ENCODE results near the gene RABL2A. TPM values are rescaled to one million over a fixed set of nuclear protein-coding genes. Genes with fewer than 3 reads are reported as not detected.
"Not testable (repeated sequence)": the region's sequence is repeated elsewhere in the genome, so short reads cannot be mapped to it uniquely, and the experiment has no call there.

RABL2A gene
- polyA plus RNA-seq, 4 donors: 37.6 to 46.1 (median 38.9) TPM

DNA sequence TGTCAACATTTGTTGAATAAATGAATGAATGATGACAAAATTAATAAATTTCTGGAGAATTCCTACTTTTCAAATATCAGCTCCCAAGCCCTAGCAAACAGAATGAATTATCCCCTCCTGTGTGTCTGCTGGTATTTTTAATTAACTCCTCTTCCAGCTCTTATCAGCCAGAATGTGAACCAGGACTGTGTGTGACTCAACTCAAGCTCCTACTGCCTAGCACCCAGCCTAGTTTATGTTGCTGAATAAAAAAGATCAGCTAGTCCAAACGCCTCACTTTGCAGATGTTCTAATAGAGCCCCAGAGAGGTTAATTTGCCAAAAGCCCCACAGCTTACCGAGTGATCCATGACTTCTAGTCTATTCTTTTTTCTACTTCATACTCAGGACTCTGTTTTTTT, 50.3 kb downstream of the RABL2A start:
- DNase-seq (ENCODE audit: low read depth in 4 of 4, low spot score in 3 of 4): no peak

DNA sequence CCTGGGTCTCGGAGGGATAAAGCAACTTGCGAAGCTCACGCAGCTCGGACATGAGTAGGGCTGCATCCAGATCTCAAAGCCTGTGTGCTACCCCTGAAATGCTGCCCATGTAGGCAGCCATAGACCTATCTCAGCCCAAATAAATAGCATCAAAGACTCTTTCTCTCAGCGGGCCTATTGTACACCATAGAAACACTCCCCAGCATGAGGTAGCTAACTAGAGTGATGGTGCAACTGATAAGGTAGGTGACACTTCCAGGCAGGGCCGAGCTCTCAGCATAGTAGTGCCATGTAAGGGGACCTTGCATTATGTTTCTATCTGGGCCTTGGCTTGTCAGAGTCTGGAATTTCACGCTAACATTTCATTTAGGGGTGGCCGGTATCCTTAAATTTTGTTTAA, 52.4 kb downstream of the RABL2A start:
- no peak for DNase-seq (ENCODE audit: low read depth in 4 of 4, low spot score in 3 of 4)

DNA sequence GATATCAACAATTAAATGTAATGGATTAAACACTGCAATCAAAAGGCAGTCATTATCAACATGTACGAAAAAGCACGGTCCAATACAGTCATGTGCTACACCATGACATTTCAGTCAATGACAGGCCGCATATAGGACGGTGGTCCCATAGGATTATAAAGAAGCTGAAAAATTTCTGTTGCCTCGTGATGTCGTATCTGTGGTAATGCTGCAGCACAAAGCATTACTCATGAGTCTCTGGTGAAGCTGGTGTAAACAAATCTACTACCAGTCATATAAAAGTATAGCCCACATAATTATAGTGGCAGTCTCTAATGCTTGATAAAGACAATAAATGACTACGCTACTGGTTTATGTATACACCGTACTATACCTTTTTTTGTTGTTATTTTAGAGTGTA, 58.4 kb downstream of the RABL2A start:
- DNase-seq (ENCODE audit: low read depth in 4 of 4, low spot score in 3 of 4): no peak

DNA sequence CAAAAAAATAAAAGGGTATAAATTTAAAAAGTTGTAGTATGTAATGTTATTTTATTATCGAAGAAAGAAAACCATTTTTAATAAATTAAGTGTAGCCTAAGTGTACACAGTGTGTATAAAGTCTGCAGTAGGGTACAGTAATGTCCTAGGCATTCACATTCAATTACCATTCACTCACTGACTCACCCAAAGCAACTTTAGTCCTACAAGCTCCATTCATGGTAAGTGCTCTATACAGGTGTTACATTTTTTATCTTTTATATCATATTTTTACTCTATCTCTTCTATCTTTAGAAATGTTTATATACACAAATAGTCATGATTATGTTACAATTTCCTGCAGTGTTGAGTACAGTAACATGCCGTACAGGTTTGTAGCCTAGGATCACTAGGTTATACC, 59.5 kb downstream of the RABL2A start:
- no peak for DNase-seq (ENCODE audit: low read depth in 4 of 4, low spot score in 3 of 4)

- not testable (repeated sequence) for DNase-seq (ENCODE audit: low read depth in 4 of 4, low spot score in 3 of 4)
These were observed 63.8 kb downstream of the RABL2A start for GRCh38 chr2:113690871-113691270.

Other genes starting within 250 kb of the RABL2A start
- gene ZNG1B, start 189.6 kb upstream of the RABL2A start, polyA plus RNA-seq (ENCODE audit: insufficient read length in 4 of 4): 10 to 100 TPM; 53.7 to 61.4 (median 57.6) TPM
- gene FOXD4L1, start 128.6 kb upstream of the RABL2A start, polyA plus RNA-seq (ENCODE audit: insufficient read length in 4 of 4): under 1 TPM; 0.15 to 0.40 (median 0.22) TPM
- 100 to 1,000 TPM; 115 to 144 (median 138) TPM for gene SLC35F5, start 129.4 kb downstream of the RABL2A start, polyA plus RNA-seq (ENCODE audit: insufficient read length in 4 of 4)